HG03025 (cell line): Measurements from ENCODE around the gene RNASE7.
"Not testable (repeated sequence)": the region's sequence is repeated elsewhere in the genome, so short reads cannot be mapped to it uniquely, and the experiment has no call there.

Experiments used
- ATAC-seq: cut with Tn5 transposase; IDR thresholded peaks from one replicate; pipeline ENCODE4 v1.9.1; 2021; ENCODE audit warnings: mild to moderate bottlenecking, moderate library complexity; ENCODE audit not compliant: unreplicated experiment, low FRiP score

Gene RNASE7

DNA sequence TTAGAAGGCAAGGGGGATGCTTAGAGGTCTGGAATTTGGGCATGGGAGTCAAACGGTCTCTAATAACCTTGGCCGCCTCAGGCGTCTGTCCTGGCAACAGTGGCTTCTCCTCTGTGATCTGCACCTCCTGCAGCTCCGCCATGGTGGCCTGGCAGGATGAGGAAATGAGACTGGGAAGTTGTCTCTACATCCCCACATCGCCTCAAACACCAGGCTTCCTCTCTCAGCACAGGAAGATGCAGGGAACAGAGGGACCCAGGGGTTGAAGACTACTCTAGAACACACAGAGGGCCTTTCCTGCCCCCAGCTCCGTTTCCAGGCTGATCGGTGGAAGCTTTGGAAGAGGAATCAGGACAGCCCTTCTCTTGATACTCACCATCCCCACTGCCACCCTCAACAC is 19.0 kb upstream of the RNASE7 start:
- ATAC-seq, result no peak

DNA sequence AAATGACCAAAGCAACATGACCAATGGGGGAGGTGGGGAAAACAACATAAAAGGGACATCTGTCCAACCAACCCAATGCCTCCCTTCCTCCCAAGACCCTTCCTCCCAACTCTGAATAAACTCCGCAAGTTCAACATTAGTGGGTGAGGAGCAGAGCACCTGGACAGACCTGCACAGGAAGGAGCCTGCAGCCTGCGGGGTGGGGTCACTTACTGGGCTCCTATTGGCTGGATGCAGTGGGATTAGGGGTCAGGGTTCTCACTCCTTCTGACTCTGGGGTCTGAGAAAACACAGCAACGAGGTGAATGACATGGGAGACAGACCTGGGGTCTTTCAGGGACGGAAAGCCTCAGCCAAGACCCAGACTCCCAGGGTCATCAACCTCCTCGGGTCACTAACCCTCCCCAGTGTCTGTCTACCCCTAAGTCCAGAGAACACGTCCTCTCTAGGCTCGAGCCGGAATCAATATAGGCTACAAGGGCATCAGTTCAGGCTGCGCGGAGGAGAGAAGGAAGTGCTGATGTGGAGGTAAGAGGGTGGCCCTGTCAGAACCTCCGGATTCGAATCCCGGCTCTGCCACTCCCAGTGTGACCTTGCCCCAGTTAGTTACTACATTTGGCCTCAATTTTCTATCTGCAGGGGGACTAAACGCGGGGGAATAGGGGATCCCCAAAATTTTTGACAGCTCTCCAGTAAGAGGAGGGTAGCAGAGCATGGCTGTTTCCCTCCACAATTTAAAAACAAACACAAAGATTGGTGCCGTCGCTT is 18.2 kb upstream of the RNASE7 start:
- ATAC-seq, result no peak

DNA sequence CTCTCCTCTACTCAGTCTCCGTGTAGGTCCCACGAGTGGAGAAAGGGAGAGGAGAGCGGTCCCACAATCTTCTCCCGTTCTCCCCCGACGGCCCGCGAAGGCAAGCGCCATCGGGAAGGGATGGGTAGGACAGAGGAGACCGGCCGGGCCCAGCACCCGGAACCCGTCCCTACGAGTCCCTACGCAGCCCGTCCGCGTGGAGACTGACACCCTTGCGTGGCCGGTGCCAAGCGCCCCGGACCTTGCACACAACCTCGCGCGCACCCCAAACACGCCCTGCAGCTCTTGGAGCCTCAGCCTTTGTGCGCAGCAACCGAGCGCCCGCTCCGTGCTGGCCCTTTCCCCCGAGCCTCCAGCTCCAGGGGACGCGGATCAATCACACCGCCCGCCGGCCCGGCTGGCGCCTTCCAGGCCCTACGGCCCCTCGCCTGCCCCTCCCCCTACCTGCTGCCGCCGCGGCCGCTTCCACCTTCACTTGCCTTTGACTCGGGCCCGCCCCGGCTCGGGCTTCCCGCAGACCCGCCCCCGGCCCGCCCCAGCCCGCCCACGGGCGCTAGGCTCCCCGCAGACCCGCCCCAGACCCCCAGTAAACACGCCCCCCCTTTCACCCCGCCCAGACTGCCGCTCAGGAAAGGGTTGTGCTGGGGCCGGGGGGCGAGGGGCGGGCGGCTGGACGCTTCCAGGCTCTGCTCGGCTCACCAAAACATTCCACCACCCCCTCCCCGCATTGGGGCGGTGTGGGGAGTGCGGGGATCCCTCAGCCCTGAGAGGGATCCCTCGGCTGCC is 17.4 kb upstream of the RNASE7 start, which contains the start of gene NDRG2:
TSS of gene NDRG2 (minus strand) at position 477 of the 786 bp plus-strand sequence. CDS start 1,746 bp downstream, outside the sequence.
- no peak for ATAC-seq

DNA sequence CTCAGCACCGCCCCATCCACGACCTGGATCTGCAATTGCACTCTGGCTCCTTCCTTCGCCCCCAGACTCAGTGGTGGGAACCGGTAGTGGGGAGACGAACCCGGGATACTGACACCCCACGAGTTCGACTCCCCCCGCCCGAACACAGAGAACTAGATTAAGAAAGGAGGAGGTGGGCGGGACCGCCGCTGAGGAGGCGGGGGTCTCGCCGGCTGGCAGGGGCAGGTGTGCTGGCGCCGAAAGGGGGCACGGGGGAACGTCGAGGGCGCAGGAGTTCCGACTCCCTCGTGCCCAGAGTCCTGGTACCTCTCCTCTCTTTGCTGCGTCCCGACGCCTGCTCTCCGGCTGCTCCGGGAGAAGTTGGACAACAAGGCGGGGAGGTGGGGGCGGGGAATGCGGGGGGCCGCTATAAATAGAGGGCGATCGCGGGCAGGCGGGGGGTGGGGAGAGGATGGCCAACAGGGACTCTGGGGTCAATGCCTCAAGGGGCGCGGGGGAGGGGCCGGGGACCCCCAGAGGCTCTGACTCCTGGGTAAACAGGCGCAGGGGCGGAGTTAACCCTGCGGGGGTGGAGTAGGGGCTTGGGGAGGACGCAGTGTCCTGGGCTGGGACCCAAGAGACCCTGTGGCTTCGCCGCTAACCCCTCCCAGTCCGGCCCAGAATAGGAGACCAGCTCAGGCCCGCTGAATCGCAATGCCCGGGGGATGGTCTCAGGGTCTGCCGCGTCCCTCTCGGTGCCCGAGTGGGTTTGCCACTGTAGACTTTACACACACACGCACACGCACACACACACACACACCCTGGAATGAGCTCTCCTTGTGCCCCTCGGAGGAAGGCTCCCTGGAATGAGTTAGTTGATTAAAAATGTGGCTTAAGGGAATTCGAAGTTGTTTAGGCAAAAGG is 16.5 kb upstream of the RNASE7 start:
- ATAC-seq, result no peak

DNA sequence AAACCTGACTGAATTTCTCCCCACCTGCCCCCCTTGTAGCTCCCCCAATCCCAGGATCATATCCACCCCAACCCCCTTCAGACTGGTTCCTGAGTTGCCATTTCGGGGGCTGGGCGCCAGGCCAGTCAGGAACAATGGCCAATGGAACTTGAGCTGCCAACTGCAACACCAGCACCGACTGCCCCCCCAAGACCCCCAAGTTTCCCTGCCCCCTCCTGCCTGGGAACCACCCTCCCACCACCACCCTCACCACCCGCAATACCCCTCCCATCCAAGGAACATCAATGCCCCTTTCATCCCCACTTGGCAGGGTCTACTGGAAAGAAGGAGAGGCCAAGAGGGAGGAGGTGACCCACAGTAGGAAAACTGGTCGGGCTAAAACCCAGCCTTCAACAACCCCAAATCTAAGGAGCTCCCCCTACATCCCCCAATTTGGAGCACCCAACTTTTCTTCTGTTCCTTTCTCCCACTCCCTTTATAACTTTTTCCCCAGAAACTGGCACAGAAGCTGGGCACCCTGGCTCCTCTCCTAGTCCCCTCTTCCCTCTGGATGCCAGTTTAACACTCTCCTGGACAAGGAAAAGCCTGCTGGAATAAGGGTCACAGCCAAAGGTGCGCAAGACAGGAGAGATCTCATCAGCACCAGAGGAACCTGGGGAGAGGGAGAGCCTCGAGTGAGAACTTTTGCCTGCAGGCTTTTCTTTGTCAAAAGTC is 15.7 kb upstream of the RNASE7 start:
- ATAC-seq, result no peak

DNA sequence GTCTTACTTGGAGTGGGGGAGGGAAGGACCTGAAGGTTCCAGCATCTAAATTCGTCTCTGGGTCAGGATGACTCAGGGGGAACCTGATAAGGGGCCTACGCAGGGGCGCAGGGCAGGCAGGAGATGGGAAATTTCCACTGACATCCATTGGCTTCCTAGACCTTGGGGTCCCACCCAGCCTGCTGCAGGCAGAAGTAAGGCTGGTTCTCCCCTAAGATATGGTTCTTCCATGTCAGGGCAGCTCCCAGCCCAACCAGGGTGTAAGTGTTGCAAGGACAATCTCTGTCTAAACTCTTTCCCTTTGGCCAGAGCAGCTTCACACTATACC is 15.2 kb upstream of the RNASE7 start:
- no peak for ATAC-seq

DNA sequence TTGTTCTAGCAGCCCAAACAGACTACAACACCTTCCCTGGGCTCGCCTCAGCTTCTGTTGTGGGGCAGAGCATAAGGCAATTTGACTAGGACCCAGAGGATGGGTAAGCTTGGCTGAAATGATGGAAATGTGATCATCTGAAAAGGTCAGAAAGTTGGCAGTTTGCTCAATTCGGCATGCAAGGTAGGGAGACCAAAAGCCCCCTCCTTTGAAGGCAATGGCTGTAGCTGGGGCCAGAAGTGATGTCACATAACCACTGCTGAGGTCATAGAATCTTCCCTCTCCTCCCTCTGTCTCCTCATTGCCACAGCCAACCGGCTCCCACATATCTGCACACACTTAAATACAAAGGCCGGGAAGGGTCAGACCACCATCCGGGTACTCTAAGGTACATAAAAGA is 12.2 kb upstream of the RNASE7 start, which contains the start of gene TPPP2:
TSS of gene TPPP2 (plus strand) at position 301 of the 400 bp plus-strand sequence. CDS start 365 bp downstream, outside the sequence.
- ATAC-seq, result no peak

DNA sequence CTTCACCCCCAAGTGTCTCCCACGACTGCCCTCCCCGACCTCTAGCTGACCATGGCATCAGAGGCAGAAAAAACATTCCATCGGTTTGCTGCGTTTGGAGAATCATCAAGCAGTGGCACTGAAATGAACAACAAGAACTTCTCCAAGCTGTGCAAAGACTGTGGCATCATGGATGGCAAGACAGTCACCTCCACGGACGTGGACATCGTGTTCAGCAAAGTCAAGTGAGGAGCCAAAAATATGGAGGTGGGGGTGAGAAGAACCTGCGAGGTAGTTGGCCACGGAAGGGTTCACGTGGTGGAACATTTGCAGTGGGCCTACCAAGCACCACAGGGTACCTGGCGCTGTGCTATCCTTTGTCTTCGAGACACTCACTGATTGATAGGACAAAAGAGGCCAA is 11.6 kb upstream of the RNASE7 start:
- ATAC-seq, result no peak

DNA sequence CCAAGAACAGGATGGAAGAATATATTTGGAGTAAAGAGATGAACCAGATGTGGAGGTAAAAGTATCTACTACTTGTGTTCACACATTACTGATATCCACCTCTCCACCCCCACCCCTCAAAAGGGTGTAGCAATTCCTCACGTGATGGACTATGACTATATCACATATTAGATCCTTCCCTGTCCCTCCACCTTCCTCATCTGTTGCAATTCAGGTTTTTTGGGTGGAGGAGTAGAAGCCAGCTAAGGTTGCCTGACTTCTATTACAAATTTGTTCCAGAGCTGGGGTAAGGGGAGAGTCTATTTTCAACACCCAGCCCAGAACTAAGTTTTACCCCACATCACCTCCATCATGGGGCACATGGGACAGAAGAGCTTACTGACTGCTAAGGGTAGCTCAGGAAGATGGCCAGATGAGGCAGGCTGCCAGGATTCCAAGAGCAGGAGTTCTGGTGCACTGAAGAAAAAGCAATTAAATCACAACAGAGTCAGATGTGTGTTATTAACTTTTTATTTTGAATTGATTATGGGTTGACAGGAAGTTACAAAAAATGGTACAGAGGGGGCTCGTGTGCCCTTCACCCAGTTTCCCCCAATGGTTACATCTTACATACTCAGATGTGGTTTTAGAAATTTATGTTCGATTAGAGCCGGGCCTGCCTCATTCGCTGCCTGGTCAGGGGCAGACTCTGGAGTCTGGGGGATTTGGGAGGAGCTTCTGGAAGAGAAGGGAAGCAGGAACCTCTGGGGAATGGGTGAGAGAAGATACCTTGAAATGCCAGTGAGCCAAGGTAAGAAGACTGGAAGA is 9.6 kb upstream of the RNASE7 start:
- ATAC-seq, result no peak

DNA sequence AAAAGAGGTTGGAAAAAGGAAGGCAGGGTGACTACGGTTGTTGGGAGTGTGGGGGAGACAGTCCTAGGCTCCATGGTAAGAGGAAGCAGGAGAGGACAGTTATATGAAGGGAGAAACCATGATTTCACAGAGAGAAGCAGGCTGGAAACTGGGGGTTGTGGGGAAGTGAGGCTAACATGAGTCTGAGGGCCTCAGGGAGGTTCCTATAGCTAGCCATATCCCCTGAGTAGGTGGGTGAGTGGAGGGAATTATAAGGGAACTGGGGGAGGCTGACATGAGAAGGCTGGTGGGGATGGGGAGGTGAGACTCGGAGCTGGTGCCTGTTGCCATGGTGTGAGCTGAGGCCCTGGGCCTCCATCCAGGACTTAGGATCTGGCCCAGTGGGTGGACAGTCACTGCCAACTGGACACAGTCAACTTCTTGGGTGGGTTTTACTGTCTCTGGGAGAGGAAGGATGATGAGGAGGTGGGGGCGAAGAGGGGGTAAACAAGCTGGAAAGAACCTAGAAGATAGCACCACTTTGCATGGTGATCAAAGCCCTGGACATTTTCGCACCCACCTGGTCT is 8.9 kb upstream of the RNASE7 start:
- no peak for ATAC-seq

DNA sequence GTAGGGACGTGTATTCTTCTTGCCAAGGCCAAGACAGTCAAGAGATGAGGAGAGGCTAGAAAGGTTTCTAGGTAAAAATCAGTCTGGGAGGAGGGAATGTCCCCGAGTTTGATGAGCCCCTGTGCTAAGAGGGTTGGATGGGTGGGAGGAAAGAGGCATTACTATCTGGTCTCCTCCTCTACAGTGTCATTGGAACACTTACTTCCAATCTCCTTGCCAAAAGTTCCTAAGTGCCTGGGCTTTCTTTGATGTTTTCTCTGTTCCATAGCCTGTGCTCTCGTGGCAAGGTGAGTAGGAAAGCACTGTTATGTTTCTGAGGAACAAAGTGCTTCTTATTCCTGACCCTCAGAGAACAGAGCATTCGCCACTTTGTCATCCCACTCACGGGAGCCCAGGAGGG is 7.5 kb upstream of the RNASE7 start, which contains the start of gene RNASE13:
TSS of gene RNASE13 (minus strand) at position 101 of the 400 bp plus-strand sequence. CDS start 519 bp downstream, outside the sequence.
- no peak for ATAC-seq

DNA sequence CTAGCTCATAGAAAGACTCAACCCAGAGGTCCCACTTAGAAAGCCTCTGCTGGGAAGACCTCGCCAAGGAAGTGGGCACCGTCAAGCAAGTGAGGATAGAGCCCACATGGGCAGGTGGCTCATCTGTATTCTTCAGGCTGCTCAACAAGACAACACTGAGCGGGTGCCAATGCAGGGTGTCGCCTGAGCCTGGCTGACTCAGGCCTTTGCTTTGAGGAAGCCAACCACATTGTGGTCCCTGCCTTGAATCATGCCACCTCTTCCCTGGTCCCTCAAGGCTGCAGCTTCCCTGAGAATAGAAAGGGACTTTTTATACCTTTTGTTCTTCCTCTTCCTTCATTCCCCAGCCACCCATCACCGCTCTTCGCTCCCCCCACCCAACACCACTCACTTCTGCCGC is 5.4 kb upstream of the RNASE7 start:
- no peak for ATAC-seq

DNA sequence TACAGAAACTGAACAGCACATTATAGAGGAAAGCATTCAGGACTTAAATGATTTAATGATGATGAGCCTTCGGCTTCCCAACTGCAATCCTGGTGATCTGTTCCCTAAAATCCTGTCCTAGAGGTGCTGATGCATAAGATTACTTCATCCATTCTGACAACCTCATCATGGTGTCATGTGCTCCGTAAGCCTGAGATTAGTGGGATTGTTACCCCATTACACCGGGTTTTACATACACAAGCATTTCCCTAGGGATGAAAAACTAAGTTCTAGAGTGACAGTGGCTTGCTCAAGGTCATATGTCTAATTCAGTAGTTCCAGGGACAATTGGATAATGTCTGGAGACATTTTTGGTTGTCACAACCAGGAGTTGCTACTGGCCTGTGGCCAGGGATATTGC is 5.0 kb upstream of the RNASE7 start:
- no peak for ATAC-seq

DNA sequence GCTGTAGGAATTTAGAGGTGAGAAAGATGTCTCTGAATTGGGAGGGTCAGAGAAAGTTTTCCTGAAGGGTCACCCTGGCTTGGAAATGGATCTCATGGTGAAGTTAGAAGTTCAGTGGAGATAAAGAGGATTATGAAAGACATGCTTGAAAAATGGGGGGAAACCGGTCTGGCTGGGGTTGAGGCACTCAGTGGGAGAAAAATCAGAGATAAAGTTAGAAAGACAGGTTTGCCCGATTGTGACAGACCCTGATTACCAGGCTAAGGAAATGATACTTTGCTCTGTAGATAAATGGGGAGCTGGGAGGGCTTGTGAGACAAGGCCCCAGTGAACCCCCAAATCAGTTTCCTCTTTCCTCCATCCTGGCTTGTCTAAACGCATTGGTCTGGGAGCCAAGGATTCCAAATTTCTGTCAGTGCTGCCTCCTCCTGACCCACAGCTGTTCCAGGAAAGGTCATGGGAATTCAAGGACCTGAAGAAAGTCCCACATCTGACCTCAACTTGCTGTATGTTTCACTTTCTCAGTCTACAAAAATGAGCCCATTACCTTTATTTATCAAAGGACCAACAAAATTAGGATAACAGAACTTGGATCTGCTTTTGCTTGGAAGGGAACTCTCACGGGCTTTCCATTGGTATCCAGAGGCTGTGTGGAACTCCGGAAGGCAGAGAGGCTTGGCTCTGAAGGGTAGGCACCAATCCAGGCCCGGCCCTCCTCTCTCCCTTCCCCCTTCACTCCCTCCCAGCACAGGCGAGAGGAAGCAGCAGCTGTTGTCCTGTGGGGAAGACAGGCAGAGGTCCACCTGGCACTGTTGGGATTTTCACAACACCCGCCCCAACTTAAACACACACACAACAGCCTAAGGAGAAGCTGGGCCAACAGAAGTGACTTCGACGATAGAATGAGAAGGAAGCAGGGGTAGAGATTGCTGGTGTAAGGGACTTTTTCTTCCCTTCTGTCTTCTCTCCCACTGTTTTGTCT is 3.4 kb upstream of the RNASE7 start:
- no peak for ATAC-seq

DNA sequence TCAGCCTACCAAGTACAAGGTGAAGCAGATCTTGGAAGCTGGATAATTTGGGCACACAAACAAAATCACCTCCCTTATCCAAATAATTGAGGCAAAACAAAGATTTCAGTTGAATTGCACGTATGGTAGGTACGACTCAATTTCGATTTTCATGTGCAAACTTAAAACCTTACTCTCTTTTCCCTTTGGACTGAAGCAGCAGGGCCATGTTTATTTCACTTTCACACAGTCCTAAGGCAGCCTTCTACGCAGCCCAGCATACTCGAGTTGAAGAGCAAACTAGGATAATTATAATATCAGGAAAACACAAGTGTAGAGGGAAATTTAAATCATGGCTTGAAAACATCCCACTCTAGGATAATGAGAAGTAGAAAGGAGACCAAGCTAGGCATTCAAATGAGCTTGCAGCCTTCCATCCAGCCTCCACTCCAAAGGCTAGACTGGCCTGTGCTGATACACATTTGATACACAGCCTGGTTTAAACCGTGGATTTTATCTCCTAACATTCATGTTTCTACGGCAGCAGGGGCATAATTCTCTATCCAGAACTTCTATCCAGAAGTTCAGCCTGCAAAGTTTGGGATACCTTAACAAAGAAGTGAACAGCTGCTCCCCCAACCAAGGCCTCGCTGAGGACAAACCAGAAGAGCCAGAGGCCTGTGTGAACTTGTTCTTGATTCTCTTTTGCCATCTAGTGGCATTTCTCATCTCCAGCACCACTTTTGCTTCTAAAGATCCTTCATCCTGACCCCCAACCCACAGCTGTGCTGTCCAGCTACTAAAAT is 2.4 kb upstream of the RNASE7 start:
- no peak for ATAC-seq

DNA sequence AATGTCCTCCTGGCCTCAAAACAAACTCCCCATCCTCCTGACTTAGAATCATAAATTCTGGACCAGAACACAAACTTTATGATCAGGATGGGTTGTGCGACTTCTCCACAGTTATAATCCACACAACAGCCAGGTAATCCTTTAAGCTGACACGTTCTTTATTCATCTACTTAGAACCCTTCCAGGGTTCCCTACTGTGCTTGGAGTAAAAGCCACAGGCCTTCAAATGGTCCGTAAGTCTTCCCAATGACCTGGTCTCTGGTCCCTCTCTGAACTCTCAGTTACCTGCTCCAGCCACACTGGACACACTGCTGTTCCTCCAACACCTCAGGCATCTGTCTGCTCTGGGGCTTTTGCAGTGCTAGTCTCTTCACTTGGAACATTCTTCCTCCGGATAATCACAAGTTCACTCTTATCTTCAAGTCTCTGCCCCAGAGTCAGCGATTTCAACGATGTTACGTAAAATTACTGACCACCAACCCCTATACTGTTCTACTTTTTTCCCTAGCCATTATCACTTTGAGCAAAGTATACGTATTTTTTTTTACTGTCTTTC is 1.7 kb upstream of the RNASE7 start:
- ATAC-seq, result no peak

DNA sequence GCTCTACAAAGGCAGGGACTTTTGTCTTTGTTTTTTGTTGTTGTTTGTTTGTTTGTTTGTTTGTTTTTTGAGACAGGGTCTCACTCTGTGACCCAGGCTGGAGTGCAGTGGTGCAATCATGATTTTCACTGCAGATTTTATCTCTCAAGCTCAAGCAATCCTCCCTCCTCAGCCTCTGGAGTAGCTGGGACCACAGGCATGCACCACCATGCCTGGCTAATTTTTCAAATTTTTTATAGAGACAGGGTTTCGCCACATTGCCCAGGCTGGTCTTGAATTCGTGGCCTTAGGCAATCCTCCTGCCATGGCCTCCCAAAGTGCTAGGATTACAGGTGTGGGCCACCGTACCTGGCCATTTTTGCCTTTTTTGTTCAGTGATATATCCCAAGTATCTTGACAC is 1.2 kb upstream of the RNASE7 start:
- not testable (repeated sequence) for ATAC-seq
